HG02852 (cell line): ENCODE results near the gene TRIM60.
"Not testable (repeated sequence)": the region's sequence is repeated elsewhere in the genome, so short reads cannot be mapped to it uniquely, and the experiment has no call there.

Experiments
- ATAC-seq: cut with Tn5 transposase; IDR thresholded peaks from one replicate; pipeline ENCODE4 v1.9.1; 2021; ENCODE audit warnings: mild to moderate bottlenecking, moderate library complexity; ENCODE audit not compliant: unreplicated experiment

The TRIM60 gene

GRCh38 chr4:165052627-165053026 is 20.8 kb downstream of the TRIM60 start:
- ATAC-seq = no peak

- ATAC-seq = no peak
Measured at GRCh38 chr4:165053645-165054044, 21.8 kb downstream of the TRIM60 start, which contains the start of gene TRIM75. TSS of gene TRIM75 (plus strand) at chr4:165053866. CDS start at chr4:165059148, 5,282 bp downstream.

GRCh38 chr4:165055601-165056000 is 23.8 kb downstream of the TRIM60 start:
- no peak for ATAC-seq

GRCh38 chr4:165058666-165059065 is 26.9 kb downstream of the TRIM60 start:
- no peak for ATAC-seq

- ATAC-seq = no peak
Measured at GRCh38 chr4:165059386-165059785, 27.6 kb downstream of the TRIM60 start.

- ATAC-seq = no peak
Measured at GRCh38 chr4:165060938-165061337, 29.1 kb downstream of the TRIM60 start.

GRCh38 chr4:165070560-165070959 is 38.8 kb downstream of the TRIM60 start:
- ATAC-seq = no peak

- not testable (repeated sequence) for ATAC-seq
Measured at GRCh38 chr4:165073346-165073745, 41.5 kb downstream of the TRIM60 start.

GRCh38 chr4:165077034-165077578 is 45.3 kb downstream of the TRIM60 start:
- ATAC-seq = no peak

GRCh38 chr4:165079476-165079875 is 47.7 kb downstream of the TRIM60 start:
- ATAC-seq = peak; percentile 52

GRCh38 chr4:165084787-165085186 is 53.0 kb downstream of the TRIM60 start:
- ATAC-seq = not testable (repeated sequence)

GRCh38 chr4:165085946-165086345 is 54.1 kb downstream of the TRIM60 start:
- no peak for ATAC-seq

GRCh38 chr4:165088366-165088765 is 56.6 kb downstream of the TRIM60 start:
- no peak for ATAC-seq
